COR-L47 (cell line): ENCODE data around the gene TRABD.
"Not testable (repeated sequence)": the region's sequence is repeated elsewhere in the genome, so short reads cannot be mapped to it uniquely, and the experiment has no call there.

Experiments used
- DNase-seq: peaks from one replicate; lab custom pipeline; 2025; lab: John Stamatoyannopoulos, UW

The TRABD gene

DNA sequence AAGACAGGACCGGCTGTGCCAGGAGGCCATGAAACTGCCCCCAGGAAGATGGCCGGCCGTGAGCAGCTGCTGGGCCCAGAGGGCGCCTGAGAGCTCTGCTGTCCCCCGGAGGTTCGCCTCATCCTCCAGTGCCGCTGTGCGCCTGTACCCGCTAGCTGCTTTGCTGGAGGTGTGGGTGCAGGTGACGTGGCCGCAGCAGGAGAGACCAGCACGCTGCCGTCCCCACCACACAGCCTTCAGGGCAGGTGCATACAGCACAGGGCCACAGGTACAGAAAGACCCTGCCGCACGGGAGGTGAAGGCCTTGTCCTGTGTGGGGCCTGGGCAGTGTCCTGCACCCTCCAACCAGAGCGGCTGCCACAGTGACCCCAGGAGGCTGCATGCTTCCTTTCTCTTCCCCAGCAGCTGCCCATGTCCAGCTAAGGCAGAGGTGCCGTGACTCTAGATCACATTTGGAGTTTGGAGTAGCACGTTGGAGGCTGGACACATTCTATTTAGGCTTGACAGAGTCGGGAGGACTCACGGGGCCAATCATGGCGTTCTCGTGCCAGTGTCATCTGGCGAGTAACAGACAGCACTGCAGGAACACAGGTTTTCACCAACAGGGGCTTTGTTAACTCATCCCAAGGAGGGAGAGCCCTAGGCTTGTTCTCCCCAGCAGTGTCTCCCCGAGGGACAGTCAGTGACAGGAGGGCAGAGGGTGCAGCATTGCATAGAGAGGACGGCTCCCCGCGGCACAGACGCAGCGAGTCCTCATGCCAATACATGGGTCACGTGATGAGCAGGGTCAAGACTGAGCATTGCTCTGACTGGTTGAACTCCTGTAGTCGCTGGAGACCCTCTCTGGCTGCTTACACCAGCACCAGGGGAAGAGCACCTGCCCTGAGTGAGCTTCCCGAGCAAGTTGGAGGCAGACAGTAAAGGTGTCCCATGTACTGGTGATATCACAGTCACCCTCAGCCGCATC, 33.9 kb upstream of the TRABD start:
- DNase-seq: no peak

DNA sequence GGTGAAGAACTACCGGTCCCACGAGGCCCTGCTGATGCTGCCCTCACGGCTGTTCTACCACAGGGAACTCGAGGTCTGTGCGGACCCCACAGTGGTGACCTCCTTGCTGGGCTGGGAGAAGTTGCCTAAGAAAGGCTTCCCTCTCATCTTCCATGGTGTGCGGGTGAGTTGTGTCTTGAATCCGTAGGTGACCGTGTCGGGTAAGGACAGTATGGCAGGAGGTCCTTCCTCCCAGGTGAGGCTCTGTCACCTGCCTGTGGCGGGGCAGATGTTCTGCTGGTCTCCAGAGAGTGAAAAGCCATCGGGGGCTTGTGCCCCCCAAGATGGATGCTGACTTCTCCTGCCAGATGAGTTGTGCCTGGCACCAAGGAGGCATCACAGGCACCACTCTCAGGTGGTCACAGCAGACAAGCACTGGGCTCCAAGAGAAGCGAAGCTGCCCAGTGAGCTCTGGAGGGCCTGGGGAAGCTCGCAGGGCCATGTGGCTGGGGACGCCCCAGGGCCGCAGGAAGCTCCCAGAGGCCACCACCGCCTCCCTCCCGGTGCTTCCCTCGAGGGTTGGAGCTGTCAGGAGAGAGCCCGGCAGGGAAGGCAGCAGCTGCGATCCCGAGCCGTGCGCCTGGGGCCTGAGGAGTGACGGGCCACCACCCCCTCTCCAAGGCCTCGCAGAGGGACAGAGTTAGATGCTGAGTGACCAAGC, 32.5 kb upstream of the TRABD start:
- DNase-seq: no peak

DNA sequence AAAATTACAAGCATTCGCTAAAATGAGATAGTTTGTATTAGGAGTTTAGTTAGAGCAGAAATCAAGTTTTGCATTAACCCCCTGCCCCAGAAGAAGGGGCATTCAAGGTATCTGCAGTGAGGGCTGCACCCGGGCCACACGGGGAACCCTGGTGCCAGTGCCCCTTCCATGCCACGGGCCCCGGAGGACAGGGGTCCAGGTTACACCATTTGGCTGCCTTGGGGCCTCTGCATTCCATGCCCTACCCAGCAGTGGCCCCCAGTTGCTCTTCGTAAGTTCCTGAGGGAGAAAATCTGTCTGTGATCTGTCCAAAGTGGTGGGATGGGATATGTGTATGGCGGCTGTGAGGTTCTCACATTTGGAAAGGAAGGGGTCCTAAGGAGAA, 32.0 kb upstream of the TRABD start:
- DNase-seq: no peak

DNA sequence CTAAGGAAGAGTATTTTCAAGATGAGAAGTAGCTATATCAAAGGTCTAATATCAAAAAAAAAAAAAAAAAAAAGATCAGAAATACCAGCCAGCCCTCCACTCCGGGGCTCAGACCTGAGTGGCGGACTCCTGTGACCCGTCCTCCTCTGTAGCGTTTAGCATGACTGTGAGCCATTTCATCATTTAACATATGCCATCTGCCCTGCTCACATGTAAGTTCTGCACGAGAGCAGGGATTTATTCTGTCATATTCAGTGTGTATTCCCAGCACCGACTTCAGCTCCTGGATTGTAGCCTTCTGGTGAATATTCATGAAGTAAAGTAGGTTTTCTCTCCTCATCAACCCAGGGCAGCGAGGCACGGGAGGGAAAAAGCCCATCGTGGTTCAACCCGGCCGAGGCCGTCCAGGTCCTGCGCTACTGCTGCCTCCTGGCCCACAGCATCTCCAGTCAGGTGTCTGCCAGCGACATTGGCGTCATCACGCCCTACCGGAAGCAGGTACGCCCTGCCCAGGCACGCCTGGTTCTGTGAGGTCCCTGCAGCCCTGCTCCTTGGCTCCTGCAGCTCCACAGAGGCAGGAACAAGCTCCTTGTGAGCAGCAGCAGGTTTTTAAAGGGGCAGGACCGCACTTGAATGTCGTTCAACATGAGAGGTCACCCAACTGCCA, 27.9 kb upstream of the TRABD start:
- no peak for DNase-seq

DNA sequence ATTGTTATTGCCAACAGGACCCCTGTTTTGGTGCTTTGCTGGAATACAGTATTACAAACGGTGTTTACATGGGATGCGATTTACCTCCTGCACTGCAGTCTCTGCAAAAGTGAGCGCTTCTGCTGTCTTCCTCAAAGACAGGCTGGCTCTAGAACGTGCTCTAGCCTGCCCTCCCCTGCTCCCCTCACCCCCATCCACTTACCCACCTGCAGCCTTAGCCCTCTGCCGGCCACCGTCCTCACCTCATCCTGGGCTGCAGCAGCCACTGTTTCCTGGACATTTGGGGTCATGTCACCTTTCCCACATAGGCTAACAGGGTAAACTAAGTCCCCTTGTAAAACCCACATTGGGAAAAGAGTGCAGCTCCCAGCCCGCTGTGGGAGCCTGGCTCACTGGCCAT, 24.8 kb upstream of the TRABD start:
- DNase-seq: no peak

DNA sequence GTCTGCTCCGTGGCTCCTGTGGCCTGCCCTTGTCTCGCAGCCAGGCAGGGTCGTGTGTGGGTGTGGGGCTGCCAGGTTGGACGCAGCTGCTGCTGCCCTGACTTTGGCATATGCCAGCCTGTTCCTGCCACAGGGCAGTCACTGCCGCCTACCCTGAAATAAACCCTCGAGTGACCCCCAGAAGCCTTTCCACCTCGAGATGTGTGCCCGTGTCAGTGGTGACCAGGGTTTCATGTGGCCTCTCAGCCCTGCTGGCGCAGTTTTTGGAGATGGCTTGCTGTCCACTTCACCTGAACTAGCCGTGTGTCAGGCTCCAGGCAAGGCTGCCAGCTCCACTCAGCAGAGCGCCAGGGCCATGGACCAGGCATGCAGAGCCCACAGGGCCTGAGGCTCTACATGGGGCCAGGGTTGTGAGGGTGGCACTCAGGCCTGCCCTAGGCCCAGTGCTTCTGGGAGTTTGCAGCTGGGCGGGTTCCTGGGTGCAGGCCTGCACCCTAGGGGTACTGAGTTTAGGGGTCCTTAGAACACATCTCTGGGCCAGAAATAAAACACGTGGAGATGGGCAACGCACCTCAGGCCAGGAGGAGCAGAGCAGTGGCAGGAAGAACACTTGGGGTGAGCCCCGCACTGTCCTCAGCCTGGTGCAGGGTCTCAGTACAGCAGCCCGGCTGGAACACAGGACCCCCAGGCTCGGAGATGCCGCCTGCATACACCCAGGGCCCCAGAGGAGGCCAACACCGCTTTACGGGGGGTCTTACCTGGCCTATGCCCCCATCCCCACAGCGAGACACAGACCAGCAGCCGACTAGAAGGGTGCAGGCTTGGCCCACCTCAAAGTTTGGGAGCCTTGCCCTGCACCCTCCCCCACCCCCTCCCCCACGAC, 24.0 kb upstream of the TRABD start:
- DNase-seq: no peak

DNA sequence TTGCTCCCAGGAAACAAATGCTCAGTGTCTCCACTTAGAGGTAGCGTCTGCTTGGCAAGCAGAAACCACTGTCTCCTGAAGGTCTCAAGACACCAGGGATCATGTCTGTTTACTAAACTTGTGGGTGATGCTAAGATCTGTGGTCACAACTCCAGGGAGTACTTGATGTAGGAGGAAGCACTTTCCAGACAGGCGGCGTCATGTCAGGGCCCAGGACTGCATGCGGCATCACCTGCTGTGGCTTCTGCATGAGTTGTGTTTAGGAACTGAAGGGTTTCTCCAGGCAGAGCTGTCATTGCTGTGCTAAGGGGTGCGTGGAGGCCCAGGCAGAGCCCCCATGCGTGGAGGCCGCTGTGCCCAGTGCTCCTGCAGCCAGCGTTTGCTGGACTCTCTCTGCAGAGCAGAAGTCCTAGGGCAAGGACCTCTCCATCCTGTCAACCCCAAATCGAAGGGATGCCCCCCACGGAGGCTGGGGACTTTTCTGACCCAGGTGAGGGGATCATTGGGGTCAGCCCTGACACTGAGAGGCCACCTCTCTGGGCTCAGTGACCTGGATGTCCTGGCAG, 23.2 kb upstream of the TRABD start:
- no peak for DNase-seq

DNA sequence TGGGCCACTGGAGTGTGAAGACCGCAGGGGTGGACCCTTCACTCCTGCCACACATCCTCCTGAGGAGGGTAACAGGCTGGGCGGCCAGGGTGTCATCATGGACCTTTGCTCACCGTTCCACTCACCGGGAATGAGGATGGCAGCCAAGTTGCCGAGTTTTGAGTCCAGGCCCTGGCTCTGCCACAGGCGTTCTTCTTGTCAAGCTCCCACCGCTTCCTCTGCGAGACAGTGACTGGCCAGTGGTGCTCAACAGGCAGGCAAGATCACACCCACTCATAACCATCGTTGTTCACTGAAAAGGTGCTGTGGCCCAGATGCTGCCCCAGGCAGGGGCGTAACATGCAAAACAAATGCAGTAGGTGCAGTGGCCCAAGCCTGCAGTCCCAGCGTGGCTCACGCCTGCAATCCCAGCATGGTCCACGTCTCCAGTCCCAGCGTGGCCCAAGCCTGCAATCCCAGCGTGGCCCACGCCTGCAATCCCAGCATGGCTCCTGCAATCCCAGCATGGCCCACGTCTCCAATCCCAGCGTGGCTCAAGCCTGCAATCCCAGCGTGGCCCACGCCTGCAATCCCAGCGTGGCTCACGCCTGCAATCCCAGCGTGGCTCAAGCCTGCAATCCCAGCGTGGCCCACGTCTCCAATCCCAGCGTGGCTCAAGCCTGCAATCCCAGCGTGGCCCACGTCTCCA, 20.1 kb upstream of the TRABD start:
- no peak for DNase-seq

DNA sequence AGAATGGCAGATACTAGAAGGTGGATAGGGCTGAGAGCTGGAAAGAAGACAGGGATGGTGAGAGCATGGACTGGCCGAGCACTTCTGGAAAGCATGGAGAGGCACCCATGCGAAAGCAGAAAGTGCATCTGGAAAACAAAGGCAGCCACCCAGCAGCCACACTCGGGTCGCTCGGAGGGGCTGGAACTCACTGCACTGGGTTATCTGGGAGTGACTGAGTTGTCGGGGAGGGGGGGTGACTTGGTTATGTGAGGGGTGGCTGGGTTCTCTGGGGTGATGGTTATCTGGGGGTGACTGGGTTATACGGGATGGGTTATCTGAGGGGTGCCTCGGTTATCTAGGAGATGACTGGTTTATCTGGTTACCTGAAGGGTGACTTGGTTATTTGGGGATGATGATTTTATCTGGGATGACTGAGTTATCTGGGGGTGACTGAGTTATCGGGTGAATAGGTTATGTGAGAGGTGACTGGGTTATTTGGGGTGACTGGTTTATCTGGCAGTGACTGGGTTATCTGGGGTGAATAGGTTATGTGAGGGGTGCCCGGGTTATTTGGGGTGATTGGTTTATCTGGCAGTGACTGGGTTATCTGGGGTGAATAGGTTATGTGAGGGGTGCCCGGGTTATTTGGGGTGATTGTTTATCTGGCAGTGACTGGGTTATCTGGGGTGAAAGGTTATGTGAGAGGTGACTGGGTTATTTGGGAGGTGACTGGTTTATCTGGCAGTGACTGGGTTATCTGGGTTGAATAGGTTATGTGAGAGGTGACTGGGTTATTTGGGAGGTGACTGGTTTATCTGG, 17.8 kb upstream of the TRABD start:
- no peak for DNase-seq

DNA sequence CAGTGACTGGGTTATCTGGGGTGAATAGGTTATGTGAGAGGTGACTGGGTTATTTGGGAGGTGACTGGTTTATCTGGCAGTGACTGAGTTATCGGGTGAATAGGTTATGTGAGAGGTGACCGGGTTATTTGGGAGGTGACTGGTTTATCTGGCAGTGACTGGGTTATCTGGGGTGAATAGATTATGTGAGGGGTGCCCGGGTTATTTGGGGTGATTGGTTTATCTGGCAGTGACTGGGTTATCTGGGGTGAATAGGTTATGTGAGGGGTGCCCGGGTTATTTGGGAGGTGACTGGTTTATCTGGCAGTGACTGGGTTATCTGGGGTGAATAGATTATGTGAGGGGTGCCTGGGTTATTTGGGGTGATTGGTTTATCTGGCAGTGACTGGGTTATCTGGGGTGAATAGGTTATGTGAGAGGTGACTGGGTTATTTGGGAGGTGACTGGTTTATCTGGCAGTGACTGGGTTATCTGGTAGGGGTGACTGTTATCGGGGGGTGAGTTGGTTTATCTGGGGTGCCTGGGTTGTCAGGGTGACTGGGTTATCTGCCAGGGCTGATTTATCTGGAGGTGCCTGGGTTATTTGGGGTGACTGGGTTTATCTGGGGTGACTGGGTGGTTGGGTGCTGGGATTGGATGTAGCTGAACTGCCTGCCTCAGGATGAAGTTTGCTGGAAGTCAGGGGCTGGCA, 17.1 kb upstream of the TRABD start:
- not testable (repeated sequence) for DNase-seq

DNA sequence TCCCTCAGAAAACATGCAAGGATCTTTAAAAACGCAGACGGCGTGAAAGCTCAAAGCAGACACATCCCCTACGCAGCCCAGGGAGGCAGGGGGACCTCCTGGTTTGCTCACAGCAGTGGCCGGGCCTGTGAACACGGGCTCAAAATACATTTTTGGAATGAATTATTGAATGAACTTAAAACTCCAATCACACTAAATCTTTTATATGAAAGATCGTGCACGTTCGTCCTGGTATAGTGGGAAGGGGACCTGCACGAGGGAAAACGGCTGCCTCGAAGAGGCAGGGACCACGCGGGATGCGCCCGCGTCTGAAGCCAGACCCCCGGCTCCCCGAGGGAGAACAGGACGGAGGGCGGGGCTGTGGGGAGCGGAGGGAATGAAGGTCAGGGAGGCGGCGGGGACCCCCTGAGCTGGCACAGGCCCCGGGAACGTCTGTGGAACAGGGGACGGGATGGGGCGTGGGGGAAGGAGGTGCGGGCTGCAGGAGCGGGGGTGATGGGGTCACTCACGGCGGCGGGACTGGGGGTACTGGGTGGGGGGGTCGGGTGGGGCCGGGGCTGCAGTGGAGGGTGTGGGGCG, 16.4 kb upstream of the TRABD start:
- no peak for DNase-seq

DNA sequence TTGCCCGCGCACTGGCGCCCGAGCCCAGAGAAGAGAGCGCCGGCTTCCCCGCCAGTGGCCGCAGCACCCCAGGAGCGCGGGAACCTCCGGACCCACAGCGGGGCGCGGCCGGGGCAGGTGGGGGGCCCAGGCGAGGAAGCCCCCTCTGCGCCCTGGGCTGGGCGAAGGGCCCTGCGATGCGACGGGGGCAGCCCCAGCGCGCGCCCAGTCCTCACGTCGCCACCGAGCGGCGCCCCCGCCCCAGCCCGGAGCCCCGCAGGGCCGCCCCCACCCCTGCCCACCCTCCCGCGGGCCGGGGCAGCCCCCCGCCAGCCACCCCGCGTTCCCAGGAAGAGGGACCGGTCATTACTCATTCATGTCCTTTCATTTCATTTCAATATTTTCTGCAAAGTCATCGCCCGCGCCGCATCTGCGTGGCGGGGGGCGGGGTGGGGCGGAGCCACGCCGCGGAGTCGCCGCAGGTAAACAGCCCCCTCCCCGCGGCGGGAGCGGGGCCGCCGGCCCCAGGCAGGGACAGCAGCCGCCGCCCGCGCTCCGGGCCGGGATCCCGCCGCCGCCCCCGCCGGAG, 15.9 kb upstream of the TRABD start:
- peak; percentile 22 for DNase-seq

DNA sequence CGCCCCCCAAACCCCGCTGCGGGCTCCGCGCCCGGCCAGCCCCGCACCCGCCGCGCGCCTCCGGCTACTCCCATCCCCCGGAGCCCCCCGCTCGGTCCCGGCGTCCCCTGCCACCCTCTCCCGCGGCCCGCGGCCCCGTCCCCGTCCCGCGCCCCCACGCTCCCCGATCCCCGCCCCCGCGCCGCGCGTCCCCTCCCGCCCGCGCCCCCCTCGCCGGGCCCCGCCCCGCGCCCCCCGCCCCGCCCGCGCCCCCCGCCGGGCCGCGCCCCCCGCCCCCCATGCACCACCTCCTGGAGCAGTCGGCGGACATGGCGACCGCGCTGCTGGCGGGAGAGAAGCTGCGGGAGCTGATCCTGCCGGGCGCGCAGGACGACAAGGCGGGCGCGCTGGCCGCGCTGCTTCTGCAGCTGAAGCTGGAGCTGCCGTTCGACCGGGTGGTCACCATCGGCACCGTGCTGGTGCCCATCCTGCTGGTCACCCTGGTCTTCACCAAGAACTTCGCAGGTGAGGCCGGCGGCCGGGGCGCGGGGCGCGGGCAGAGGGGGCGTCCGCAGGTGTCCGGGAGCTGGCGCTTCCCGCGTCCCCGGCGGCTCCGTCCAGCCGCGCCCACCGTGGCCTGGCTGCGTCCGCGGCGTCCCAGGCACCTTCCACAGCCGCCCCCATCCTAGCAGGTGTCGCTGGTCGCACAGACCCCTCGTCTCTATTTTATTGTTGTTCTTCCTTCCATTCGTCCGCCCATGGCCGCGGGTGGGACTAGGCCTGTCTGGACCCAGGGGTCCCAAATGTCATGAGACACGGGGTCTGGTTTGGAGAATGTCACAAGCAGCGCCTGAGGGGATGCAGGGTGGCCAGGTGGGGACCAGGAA, 15.0 kb upstream of the TRABD start, which contains the start of gene PANX2:
Gene PANX2 (plus strand): TSS at position 279 of the 866 bp plus-strand sequence. CDS start 0 bp downstream, at position 279.
- DNase-seq: no peak

DNA sequence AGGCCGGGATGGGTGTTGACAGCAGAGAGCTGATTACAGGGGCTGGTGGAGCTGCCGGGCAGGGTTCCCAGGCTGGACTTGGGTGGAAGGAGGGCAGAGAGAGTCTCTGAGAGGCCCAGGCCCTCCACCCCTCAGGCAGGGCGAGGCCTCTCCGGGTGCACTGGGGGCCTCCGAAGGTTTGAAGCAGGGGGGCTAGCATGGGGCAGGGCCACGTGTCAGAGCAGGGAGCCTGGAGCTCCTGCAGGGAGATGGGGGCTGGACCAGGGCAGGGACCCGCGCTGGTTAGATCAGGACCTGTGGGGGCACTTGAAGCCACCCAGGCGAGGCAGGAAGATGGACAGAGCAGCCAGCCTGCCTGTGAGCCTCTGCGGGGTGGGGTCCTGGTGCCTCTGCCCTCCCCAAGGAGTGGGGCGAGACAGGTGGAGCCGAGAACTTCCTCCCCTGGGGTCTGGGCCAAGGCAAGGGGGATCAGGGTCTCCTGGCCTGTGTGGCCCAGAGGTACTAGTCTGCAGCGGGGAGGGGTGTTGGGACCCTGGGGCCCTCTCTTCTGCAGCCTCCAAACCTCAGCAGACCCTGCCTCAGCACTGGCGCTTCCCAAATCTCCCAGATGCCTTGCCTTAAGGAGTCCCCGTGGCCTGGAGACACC, 14.3 kb upstream of the TRABD start:
- no peak for DNase-seq

DNA sequence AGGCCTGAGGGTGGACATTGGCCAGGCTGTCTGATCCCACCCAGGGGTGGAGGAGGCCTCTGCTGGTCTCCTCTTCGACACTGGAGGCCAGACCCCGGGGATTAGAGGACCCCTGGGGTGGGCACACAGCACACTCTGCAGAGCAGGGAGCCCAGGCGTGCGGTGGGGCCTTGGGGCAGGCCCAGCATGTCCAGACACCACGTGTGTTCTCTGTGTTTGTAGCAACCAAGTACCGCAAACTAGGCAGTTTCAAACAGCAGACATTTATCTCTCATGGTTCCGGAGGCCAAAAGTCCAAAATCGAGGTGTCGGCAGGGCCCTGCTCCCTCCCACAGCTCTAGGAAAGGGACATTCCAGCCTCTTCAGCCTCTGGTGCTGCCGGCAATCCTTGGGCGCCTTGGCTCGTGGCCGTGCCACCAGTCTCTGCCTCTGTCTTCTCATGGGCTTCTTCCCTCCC, 13.7 kb upstream of the TRABD start:
- DNase-seq: no peak

DNA sequence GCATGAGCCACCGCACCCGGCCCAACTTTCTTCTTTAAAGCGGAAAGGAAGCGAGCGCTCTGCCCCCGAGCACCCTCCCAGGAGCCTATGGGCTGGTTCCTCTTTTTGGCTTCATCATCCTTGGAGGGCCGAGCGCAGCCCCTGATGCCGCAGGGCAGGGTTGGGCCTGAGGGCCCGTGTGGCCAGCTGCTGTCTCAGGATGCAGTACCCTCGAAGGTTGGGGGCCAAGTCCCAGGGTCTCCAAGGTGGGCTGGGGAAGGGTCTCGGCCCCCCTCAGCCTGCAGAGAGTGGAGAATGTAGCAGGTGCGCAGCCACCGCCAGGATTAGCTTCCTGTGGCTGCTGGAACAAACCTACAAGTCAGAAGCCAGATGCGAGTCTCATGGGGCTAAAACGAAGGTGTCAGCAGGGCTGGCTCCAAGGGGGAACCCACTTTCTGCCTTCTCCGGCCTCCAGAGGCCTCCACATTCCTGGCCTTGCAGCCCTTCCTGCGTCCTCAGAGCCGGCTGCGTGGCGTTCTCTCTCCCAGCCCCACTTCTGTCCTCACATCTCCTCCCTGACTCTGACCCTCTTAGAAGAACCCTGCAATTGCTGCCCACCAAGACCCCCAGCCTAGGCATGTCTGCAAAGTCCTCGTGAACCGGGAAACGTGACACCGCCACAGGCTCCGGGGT, 12.3 kb upstream of the TRABD start:
- DNase-seq: no peak
